ENCODE measurements around the gene BCAS3. TPM values are rescaled to one million over a fixed set of nuclear protein-coding genes. Genes with fewer than 3 reads are reported as not detected.

Gene BCAS3
- total RNA-seq, 1 experiment from 2014 or later: 12.2 TPM

DNA sequence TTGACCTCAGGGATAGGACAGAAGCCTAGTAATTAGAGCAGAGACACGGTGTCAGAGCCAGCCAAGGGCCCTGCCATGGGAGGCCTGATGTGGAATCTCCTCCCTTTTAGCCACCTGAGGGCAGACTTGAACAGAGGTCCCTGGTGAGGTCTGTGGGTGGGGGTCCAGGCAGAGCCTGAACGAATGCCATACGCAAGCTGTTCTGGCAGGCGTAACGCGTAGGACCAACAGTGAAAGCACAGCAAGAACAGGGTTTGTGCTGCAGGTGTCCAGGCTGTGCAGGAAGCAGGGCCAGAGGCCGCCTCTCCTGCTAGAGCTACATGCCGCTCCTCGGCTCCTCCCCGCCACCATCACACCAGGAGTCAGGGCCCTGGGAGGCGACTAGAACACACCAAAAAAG is 640.1 kb downstream of the BCAS3 start:
- H3K4me3 ChIP-seq: no peak overlapping the region
- H3K27me3 ChIP-seq: no peaks in the 10 kb centered on the region
- no peak for DNase-seq
- H3K9me3 ChIP-seq: no peaks in the 10 kb centered on the region
- H3K36me3 ChIP-seq: no peaks in the 10 kb centered on the region

DNA sequence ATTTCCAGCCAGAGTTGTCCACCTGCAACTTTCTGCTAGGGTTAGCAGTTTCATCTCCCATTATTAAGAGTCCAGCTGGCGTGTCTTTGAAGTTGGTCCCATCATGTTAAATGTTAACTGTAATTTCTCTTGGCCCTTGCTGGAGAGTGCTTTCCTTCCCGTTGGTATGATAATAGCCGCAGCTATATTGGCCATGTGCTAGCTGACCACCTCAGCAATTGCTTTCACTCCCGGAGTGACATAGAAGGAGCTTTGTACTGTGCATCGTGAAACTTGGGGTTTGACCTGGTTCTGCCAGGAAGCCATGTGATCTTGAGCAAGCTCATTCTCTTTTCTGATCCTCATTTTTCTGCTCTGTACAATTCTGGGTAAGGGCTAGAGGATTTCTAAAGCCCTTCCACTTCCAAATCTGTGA is 641.0 kb downstream of the BCAS3 start:
- Histone ChIP-seq H3K4me3 (no peak overlapping the region), H3K9me3 (no peaks in the 10 kb centered on the region), H3K36me3 (no peaks in the 10 kb centered on the region), H3K27me3 (no peaks in the 10 kb centered on the region)
- DNase-seq: no peak

DNA sequence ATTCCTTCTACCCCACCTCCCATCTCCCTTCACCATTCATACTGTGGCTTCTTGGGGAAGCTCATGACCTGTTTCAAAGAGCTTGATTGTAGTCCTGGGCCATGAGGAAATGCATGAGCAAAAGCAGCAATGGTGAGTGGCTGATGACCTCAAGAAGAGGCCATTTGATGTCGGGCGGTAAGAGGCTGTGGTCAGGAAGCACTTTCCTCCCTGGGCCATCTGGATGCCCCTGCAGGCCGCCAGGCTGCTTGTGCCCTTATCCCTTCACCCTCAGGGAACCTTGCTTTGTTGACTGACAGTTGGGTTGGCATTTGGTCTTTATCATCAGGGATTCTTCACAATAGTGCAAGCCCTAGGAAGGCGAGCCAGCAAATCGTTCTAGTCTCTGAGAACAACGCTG is 643.7 kb downstream of the BCAS3 start:
- H3K27me3 ChIP-seq: no peaks in the 10 kb centered on the region
- no peaks in the 10 kb centered on the region for H3K9me3 ChIP-seq

DNA sequence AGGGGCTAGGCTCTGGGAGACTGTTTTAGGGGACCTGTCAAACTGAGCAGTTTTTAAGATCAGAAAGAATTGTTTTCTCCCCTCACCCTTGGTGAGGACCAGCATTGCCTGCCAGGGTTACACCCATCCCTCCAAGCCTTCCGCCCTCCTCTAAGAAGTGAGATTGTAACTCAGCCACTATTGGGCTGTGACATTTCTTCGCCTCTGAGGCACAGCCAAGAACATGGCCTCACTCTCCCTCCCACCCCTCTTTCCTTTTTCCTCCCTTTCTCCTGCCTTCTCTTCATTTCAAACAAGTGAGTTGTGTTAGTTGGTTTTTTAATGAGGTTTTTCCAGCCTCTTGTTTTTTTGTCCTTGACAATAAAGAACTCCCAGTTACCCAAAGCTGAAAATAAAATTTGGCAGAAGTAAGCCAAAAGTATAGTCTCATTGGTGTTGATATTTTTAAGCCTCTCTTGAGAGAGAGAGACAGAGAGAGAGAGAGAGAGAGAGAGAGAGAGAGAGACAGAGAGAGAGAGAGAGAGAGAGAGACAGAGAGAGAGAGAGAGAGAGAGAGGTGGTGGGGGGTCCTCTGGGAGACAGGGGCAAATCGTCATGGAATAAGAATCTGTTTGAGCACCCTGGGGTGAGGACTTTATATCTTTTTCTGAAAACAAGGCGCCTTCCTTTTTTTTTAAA is 644.8 kb downstream of the BCAS3 start:
- H3K36me3 ChIP-seq: no peaks in the 10 kb centered on the region
- H3K27me3 ChIP-seq: no peaks in the 10 kb centered on the region
- H3K9me3 ChIP-seq: no peaks in the 10 kb centered on the region
- DNase-seq: no peak
- H3K4me3 ChIP-seq: no peak overlapping the region

More for the DNA sequence above, 643.7 kb downstream of the BCAS3 start:
- Histone ChIP-seq H3K4me3 (no peak overlapping the region), H3K36me3 (no peaks in the 10 kb centered on the region)
- no peak for DNase-seq

DNA sequence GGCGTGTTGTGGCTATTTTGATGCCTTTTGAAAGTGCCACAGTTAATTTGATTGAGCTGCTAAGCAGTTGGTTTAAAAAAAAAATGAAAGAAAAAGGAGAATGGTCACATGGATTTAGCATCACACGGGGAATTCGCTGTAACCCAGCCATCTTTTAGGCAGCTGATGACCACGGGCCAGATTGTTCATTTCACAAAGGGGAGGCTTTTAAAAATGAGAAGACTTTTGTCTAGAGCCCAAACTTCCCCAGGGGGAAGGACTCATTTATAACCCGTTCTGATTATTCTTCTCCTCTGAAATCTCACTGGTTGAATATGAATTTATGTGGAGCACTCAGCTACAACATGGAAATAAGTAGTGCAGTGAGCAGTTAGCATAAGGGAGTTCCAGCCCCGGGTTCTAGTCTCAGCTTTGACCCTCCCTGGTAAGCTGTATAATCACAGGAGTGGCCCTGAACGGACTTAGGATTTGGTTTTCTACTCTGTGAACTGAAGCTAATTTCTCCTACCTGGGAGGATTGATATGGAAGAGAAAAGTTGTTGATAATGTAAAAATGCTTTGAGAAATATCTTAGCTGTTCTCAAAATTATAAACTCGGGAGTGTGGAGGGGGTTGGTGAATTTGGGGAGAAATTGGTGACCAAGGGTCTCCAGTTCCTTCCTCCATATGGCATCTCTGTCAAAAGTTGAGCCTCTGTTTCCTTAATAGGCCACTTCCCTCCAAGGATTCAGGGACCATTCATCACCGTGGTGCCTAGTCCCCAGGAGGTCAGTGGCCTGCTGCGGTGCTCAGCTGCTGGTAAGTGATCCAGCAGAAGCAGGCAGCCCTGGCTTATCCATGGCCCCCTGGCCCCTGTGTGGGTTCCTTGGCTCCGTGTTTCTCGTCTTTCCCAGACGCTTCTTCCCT is 645.6 kb downstream of the BCAS3 start:
- H3K27me3 ChIP-seq: no peaks in the 10 kb centered on the region
- no peak overlapping the region for H3K4me3 ChIP-seq
- DNase-seq: no peak
- H3K36me3 ChIP-seq: no peaks in the 10 kb centered on the region
- no peaks in the 10 kb centered on the region for H3K9me3 ChIP-seq

DNA sequence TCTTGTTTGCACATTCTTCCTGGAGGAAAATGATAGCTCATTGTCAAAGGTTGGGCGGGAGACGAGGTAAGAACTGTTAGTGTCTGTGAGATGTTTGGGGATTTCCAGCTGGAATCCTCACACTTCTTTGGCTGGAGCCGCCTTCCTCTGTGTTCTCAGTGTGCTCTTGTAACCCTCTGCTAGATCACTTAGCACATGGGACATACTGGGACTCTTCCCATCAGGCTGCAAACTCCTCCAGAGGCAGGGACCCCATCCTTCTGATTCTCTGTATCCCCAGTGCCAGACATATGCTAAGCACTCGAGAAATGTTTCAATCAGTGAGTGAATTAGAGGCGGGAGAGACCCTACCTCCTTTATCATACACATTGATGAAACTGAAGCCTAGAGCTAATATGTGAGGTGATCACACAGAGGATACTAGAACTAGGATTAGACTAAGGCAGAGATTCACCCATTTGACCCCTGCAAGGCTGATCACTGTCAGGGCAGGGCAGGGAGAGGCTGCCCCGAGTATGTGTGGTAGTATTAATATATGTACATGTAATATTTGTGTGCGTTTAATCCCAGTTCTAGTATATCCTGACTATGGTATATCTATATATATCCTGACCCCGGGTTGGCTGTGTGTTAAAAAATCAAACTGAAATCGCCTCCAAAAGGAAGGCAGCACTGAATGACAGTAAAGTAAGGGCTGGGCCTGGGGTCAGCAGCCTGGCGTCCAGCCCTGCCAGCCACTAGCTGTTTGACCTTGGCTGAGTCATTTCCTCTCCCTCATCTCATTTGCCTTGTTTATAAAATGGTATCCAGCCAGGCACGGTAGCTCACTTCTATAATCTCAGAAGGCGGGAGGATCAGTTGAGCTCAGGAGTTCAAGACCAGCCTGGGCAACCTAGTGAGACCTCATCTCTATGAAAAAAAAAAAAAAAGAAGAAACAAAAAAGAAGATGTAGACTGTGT is 646.5 kb downstream of the BCAS3 start:
- H3K9me3 ChIP-seq: no peaks in the 10 kb centered on the region
- H3K4me3 ChIP-seq: no peak overlapping the region
- DNase-seq: peak; percentile 85
- H3K36me3 ChIP-seq: no peaks in the 10 kb centered on the region
- H3K27me3 ChIP-seq: no peaks in the 10 kb centered on the region

DNA sequence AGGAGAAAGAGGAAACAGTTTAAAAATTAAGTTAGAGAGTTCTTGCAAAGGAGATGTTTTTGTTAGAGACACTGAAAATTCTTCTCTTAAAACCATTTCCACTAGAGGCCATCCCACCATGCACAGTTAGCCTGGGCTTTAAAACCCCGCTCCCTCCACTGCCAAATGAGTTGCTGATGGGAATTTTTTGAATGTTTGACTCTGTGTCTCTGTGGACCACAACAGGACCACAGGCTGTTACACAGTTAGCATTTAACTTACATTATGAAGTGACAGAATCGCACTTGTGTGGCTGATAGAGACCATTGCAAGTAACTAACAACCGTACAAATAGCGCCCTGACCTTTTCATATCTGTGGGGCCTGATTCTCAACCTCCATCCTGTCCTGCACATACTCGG is 647.3 kb downstream of the BCAS3 start:
- no peak for DNase-seq
- H3K27me3 ChIP-seq: no peaks in the 10 kb centered on the region
- H3K9me3 ChIP-seq: no peaks in the 10 kb centered on the region
- H3K36me3 ChIP-seq: no peaks in the 10 kb centered on the region
- H3K4me3 ChIP-seq: no peak overlapping the region

DNA sequence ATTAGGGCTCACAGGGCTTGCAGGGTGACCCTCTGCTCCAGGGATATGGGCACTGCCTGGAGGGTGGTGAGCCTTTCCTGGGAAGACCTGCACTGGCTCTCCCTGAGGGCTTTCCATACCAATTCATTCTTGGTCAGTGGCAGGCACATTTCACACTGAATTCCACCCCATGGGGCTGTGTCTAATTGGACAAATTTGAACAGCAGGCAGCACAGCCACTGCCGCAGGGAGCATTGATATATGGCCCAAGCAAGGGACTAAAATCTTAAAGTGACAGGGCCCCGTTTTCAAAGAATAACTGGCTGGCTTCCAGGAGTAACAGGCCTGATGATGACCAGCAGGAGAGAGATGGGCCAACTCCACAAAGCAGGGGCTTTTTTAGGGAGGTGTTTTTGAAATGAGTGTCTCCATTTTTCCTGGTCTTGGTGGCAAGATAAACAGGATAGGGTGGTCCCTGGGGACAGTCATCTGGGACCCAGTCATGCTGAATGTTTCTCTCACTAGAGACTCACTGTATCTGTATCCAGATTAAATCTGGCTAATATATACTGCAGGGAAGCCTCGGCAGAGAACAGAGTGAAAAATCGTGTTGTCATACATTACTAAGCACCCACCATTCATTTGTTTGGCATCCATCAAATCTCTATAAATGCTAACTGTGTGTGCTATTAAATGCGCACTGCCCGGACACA is 647.9 kb downstream of the BCAS3 start:
- H3K4me3 ChIP-seq: no peak overlapping the region
- peak; percentile 76 for DNase-seq
- no peaks in the 10 kb centered on the region for H3K9me3 ChIP-seq
- H3K36me3 ChIP-seq: no peaks in the 10 kb centered on the region
- no peaks in the 10 kb centered on the region for H3K27me3 ChIP-seq

DNA sequence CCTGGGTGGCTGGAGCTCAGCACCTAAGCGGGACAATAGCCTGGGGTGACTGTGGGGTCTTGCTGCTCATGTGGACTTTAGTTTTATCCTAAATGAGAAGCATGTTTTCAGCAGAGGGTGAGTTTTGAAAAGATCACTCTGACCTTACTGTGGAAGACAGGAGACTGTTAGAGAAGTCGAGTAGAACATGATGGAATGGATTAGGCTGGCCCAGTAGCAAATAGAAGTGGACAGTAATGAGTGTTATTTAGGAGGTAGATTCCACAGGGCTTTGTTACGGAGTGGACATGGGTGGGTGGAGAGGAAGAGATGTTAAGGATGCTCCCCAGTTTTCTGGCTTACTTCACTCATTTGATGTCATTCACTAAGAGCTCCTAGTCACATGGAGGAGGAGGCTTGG is 648.7 kb downstream of the BCAS3 start:
- DNase-seq: no peak
- Histone ChIP-seq H3K9me3 (no peaks in the 10 kb centered on the region), H3K36me3 (no peaks in the 10 kb centered on the region), H3K4me3 (no peak overlapping the region), H3K27me3 (no peaks in the 10 kb centered on the region)

DNA sequence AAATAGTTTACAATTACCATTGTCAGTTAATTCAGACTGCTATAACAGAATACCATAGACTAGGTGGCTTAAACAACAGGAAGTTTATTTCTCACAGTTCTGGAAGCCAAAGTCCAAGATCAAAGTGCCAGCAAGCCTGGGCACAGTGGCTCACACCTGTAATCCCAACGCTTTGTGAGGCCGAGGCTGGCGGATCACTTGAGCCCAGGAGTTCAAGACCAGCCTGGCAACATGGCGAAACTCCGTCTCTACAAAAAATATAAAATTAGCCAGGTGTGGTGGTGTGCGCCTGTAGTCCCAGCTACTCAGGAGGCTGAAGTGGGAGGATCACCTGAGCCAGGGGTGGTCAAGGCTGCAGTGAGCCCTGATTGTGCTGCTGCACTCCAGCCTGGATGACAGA is 650.7 kb downstream of the BCAS3 start:
- Histone ChIP-seq H3K4me3 (no peak overlapping the region), H3K27me3 (no peaks in the 10 kb centered on the region), H3K9me3 (no peaks in the 10 kb centered on the region), H3K36me3 (no peaks in the 10 kb centered on the region)
- DNase-seq: no peak

DNA sequence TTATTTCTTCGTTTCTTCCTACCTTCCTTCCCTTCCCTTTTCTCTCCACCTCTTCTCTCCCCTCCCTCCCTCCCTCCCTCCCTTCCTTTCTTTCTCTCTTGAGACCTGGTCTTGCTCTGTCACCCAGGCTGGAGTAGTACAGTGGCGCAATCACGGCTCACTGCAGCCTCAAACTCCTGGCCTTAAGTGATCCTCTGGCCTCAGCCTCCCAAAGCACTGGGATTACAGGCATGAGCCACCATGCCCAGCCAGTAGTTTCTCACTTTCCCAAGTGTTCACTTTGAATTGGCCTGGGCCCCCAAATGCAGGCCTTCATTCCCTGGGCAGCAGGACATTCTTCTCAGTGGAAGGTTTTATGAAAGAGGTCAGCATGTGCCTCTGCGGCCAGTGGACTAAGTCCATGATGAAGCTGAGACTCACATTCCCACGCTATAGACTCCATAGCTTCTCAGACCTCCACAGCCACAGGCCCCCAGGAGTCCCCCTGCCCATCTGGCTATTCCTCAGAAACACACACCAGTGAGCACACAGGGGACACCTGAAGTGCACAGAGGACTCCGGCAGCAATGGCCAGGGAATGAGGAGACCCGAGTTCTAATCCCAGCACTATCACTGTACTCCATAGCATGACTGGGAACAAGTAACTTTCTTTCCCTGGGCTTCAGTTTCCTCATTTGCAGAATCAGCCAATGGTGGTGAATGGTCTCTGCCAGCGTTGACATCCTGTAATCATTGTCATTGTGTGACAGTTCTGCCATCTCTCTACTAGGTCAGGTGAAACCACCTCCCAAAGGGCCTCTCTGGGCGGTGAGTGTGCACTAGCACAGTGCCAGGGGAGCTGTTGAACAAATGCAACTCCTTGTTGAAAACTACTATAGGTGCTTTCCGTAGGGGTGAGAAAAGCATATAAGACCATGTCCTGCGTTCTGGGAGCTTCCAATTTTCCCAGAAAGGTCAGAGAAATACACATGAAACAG is 652.8 kb downstream of the BCAS3 start:
- no peak for DNase-seq
- H3K27me3 ChIP-seq: no peaks in the 10 kb centered on the region

DNA sequence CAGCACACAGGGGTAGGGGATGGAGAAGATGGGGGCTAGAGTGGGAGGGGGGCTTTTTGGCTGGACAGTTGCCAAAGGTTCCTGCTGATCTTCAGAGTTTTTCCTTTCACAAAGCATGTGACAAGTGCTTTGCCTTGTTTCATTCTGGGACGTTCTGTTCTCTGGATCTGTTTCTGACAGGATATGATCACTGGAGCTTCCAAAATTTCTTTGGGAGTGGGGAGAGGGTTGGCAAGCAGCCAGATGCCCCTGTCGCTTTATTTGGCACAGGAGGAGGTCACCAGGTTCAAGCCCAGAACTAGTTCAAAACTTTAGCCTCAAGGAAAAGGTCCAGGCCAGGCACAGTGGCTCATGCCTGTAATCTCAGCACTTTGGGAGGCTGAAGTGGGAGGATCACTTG is 653.5 kb downstream of the BCAS3 start:
- Histone ChIP-seq H3K4me3 (no peak overlapping the region), H3K9me3 (no peaks in the 10 kb centered on the region), H3K27me3 (no peaks in the 10 kb centered on the region), H3K36me3 (no peaks in the 10 kb centered on the region)
- DNase-seq: no peak

More for the DNA sequence above, 652.8 kb downstream of the BCAS3 start:
- no peak overlapping the region for H3K4me3 ChIP-seq
- H3K9me3 ChIP-seq: no peaks in the 10 kb centered on the region
- no peaks in the 10 kb centered on the region for H3K36me3 ChIP-seq

DNA sequence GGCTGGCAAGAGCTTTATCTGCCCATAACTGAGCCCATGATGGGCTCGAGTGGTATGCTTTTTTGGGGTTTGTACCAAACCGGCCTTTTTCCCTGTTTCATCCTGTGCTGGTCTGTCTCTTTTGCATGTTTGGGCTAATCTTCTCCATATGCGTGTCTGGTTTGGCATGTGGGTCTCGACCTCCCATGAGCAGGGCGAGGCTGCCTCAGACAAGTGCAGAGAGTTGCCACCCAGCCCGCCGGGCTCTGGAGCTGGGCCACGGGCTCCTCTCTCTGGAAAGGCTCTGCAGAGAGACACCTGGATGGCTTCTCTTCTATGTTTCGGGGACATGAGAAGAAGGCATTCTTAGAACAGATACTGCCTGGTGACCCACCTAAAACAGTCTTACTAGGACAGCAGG is 654.2 kb downstream of the BCAS3 start:
- Histone ChIP-seq H3K27me3 (no peaks in the 10 kb centered on the region), H3K36me3 (no peaks in the 10 kb centered on the region), H3K9me3 (no peaks in the 10 kb centered on the region), H3K4me3 (no peak overlapping the region)
- no peak for DNase-seq

DNA sequence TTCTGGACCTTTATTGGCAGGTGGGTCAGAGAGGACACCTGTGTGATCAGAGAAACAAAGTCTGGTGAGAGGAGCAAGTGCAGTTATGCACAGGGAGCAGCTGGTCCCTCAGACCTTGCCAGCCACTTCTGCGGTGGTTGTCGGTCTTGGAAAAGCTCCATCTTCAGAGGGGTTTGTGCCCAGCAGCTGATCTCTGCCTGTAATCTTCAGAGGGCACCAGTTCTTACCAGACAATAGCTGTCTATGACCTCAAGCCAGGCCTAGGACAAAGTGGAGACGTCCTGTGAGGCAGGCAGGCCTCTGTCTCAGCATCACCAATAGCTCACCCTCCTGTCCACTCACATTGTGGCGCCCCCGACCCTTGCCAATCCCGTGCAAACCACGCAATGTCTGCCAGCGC is 655.5 kb downstream of the BCAS3 start:
- no peak overlapping the region for H3K4me3 ChIP-seq
- H3K27me3 ChIP-seq: no peaks in the 10 kb centered on the region
- DNase-seq: no peak
- H3K9me3 ChIP-seq: no peaks in the 10 kb centered on the region
- H3K36me3 ChIP-seq: no peaks in the 10 kb centered on the region

DNA sequence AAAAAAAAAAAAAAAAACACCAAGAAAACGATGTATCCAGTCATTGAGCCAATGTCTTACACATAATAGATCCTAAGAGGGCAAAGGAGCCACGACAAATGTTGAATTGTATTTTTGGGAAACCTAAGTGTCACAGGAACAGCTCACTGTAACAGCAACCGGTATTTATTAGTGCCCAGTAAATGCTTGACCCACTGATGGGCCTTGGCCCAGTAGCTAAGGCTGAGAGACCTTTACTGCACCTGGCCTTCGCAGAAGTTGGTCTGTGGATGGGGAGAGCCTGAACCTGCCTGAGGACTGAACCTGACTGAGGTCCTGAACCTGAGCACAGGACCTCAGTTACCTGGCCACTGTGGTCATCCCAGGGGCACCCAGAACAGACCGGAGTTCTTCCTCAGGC is 657.0 kb downstream of the BCAS3 start:
- no peak for DNase-seq
- no peak overlapping the region for H3K4me3 ChIP-seq
- no peaks in the 10 kb centered on the region for H3K27me3 ChIP-seq
- H3K36me3 ChIP-seq: no peaks in the 10 kb centered on the region
- H3K9me3 ChIP-seq: no peaks in the 10 kb centered on the region

All from MG63 (cell line).